Neural cell (in vitro differentiated cells): ENCODE results near the gene PTOV1. TPM values are rescaled to one million over a fixed set of nuclear protein-coding genes. Genes with fewer than 3 reads are reported as not detected.

Experiments used
- H2AFZ ChIP-seq: fragments of 200-600, 300-800 bp; sonication (generic), shearing (Covaris generic); 2 replicates; pipeline ENCODE4 v1.6.0; 2014; ENCODE audit warnings: low read depth, mild to moderate bottlenecking, antibody characterized with exemption, low read length, moderate library complexity
- H3F3A ChIP-seq: fragments of 200-600 bp; shearing (Covaris generic); 2 replicates; pipeline ENCODE4 v1.6.1; 2016; ENCODE audit warnings: mild to moderate bottlenecking, moderate library complexity, mixed read lengths, antibody characterized with exemption, low read length; ENCODE audit not compliant: insufficient read depth, poor library complexity, severe bottlenecking
- H3K27ac ChIP-seq: fragments of 200-600, 300-800 bp; sonication (generic), shearing (Covaris generic); 2 replicates; pipeline ENCODE4 v1.5.1; 2014; ENCODE audit warnings: mild to moderate bottlenecking, low read length, moderate library complexity
- H3K27me3 ChIP-seq: fragments of 300-800, 200-600 bp; sonication (generic), shearing (Covaris generic); 2 replicates; pipeline ENCODE4 v1.6.0; 2014; ENCODE audit warnings: mild to moderate bottlenecking, low read depth, low read length, moderate library complexity; ENCODE audit not compliant: insufficient read depth
- H3K36me3 ChIP-seq: fragments of 300-800, 200-600 bp; sonication (generic), shearing (Covaris generic); 2 replicates; pipeline ENCODE4 v1.5.1; 2014; ENCODE audit warnings: mild to moderate bottlenecking, antibody characterized with exemption, low read length, moderate library complexity; ENCODE audit not compliant: insufficient read depth
- H3K4me2 ChIP-seq: fragments of 300-800, 200-600 bp; sonication (generic), shearing (Covaris generic); 2 replicates; pipeline ENCODE4 v1.6.0; 2014; ENCODE audit warnings: mild to moderate bottlenecking, low read length
- H3K4me3 ChIP-seq: fragments of 300-800, 200-600 bp; sonication (generic), shearing (Covaris generic); 2 replicates; pipeline ENCODE4 v1.5.1; 2014; ENCODE audit warnings: mild to moderate bottlenecking, low read length, moderate library complexity
- H3K79me2 ChIP-seq: fragments of 200-600 bp; shearing (Covaris generic); replicated peaks from 2 replicates; pipeline ENCODE4 v1.6.0; 2014; ENCODE audit warnings: mild to moderate bottlenecking, low read length, moderate library complexity; ENCODE audit not compliant: insufficient read depth
- H3K9ac ChIP-seq: fragments of 300-800, 200-600 bp; sonication (generic), shearing (Covaris generic); 2 replicates; pipeline ENCODE4 v1.6.1; 2016; ENCODE audit warnings: mild to moderate bottlenecking, low read length, mixed read lengths
- H3K9me2 ChIP-seq: fragments of 200-600 bp; shearing (Covaris generic); 2 replicates; pipeline ENCODE4 v1.6.1; 2016; ENCODE audit warnings: mild to moderate bottlenecking, low read length, mixed read lengths; ENCODE audit not compliant: insufficient read depth
- H3K9me3 ChIP-seq: fragments of 200-600, 300-800 bp; sonication (generic), shearing (Covaris generic); 2 replicates; pipeline ENCODE4 v1.6.1; 2016; ENCODE audit warnings: mild to moderate bottlenecking, mixed run types, low read length, moderate library complexity, mixed read lengths
- H4K20me1 ChIP-seq: fragments of 200-600 bp; shearing (Covaris generic); 2 replicates; pipeline ENCODE4 v1.6.1; 2016; ENCODE audit warnings: mild to moderate bottlenecking, mixed run types; ENCODE audit not compliant: insufficient read depth
- EP300 ChIP-seq: fragments of 450-650 bp; conservative IDR thresholded peaks from 2 replicates; pipeline ENCODE4 v1.6.1; 2014; ENCODE audit warnings: antibody characterized with exemption, mild to moderate bottlenecking, moderate library complexity; ENCODE audit not compliant: poor library complexity, severe bottlenecking
- EZH2 ChIP-seq: fragments of 200-600, 300-800 bp; shearing (Covaris generic), sonication (generic); IDR thresholded peaks from 2 replicates; pipeline ENCODE4 v1.6.1; 2014; ENCODE audit warnings: antibody characterized with exemption, low read length, borderline replicate concordance, mild to moderate bottlenecking; ENCODE audit not compliant: insufficient read depth, poor library complexity, severe bottlenecking
- MXI1 ChIP-seq: fragments of 450-650 bp; conservative IDR thresholded peaks from 2 replicates; pipeline ENCODE4 v1.6.1; 2014; ENCODE audit warnings: antibody characterized with exemption, mild to moderate bottlenecking; ENCODE audit not compliant: poor library complexity, severe bottlenecking
- POLR2AphosphoS5 ChIP-seq: IDR thresholded peaks from 2 replicates; pipeline ENCODE4 v1.6.1; 2012
- RAD21 ChIP-seq: fragments of 450-650 bp; conservative IDR thresholded peaks from 2 replicates; pipeline ENCODE4 v1.6.1; 2014; ENCODE audit warnings: antibody characterized with exemption, mild to moderate bottlenecking, moderate library complexity
- SMC3 ChIP-seq: fragments of 450-650 bp; conservative IDR thresholded peaks from 2 replicates; pipeline ENCODE4 v1.6.1; 2014; ENCODE audit warnings: antibody characterized with exemption, mild to moderate bottlenecking, moderate library complexity; ENCODE audit not compliant: poor library complexity
- TAF1 ChIP-seq: IDR thresholded peaks from 2 replicates; pipeline ENCODE4 v1.6.1; 2012; ENCODE audit warnings: low read depth
- polyA plus RNA-seq: library from polyadenylated mRNA; depleted of rRNA; stranded (reverse); fragments of >200 nt; gene quantifications from 2 replicates; pipeline ENCODE4 v1.2.3, GENCODE V29; 2014
- small RNA-seq, 3 experiments: library from RNA; depleted of rRNA; stranded (forward); fragments of <200 nt; gene quantifications; one replicate each; pipeline ENCODE3, GENCODE V24; 2012
- TF ChIP-seq, protein P1 (sequence below): IDR thresholded peaks from 2 replicates; pipeline ENCODE4 v1.6.1; 2012; ENCODE audit warnings: borderline replicate concordance
- TF ChIP-seq, protein P2 (sequence below): fragments of 450-650 bp; IDR thresholded peaks from 2 replicates; pipeline ENCODE4 v1.5.1; 2014; ENCODE audit warnings: antibody characterized with exemption, mild to moderate bottlenecking, moderate library complexity; ENCODE audit not compliant: poor library complexity, severe bottlenecking

The PTOV1 gene
- polyA plus RNA-seq, 1 donor from 2014 or later, result 199 TPM

GRCh38 chr19:49910179-49910578, 59.2 kb downstream of the PTOV1 start:
- H3K36me3 ChIP-seq, result no peaks in the 10 kb centered on the region
- TF ChIP-seq RAD21 (no peak), EP300 (no peak), EZH2 (no peak), TAF1 (no peak), SMC3 (no peak), POLR2AphosphoS5 (no peak), MXI1 (no peak)
- TF ChIP-seq, protein P1, sequence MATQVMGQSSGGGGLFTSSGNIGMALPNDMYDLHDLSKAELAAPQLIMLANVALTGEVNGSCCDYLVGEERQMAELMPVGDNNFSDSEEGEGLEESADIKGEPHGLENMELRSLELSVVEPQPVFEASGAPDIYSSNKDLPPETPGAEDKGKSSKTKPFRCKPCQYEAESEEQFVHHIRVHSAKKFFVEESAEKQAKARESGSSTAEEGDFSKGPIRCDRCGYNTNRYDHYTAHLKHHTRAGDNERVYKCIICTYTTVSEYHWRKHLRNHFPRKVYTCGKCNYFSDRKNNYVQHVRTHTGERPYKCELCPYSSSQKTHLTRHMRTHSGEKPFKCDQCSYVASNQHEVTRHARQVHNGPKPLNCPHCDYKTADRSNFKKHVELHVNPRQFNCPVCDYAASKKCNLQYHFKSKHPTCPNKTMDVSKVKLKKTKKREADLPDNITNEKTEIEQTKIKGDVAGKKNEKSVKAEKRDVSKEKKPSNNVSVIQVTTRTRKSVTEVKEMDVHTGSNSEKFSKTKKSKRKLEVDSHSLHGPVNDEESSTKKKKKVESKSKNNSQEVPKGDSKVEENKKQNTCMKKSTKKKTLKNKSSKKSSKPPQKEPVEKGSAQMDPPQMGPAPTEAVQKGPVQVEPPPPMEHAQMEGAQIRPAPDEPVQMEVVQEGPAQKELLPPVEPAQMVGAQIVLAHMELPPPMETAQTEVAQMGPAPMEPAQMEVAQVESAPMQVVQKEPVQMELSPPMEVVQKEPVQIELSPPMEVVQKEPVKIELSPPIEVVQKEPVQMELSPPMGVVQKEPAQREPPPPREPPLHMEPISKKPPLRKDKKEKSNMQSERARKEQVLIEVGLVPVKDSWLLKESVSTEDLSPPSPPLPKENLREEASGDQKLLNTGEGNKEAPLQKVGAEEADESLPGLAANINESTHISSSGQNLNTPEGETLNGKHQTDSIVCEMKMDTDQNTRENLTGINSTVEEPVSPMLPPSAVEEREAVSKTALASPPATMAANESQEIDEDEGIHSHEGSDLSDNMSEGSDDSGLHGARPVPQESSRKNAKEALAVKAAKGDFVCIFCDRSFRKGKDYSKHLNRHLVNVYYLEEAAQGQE, result no peak
- TF ChIP-seq, protein P2, sequence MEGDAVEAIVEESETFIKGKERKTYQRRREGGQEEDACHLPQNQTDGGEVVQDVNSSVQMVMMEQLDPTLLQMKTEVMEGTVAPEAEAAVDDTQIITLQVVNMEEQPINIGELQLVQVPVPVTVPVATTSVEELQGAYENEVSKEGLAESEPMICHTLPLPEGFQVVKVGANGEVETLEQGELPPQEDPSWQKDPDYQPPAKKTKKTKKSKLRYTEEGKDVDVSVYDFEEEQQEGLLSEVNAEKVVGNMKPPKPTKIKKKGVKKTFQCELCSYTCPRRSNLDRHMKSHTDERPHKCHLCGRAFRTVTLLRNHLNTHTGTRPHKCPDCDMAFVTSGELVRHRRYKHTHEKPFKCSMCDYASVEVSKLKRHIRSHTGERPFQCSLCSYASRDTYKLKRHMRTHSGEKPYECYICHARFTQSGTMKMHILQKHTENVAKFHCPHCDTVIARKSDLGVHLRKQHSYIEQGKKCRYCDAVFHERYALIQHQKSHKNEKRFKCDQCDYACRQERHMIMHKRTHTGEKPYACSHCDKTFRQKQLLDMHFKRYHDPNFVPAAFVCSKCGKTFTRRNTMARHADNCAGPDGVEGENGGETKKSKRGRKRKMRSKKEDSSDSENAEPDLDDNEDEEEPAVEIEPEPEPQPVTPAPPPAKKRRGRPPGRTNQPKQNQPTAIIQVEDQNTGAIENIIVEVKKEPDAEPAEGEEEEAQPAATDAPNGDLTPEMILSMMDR, result no peak
- H3K27ac ChIP-seq, result no peak overlapping the region
- no peak overlapping the region for H3K9ac ChIP-seq
- no peaks in the 10 kb centered on the region for H3K9me2 ChIP-seq
- no peak overlapping the region for H3K4me3 ChIP-seq
- H2AFZ ChIP-seq, result no peak overlapping the region
- H3K9me3 ChIP-seq, result no peaks in the 10 kb centered on the region
- no peaks in the 10 kb centered on the region for H3F3A ChIP-seq
- no peaks in the 10 kb centered on the region for H3K27me3 ChIP-seq
- H3K4me2 ChIP-seq, result no peak overlapping the region
- no peaks in the 10 kb centered on the region for H4K20me1 ChIP-seq
- no peaks in the 10 kb centered on the region for H3K79me2 ChIP-seq

Small RNAs within 50 kb of the gene (small RNA-seq; reads per million reads assigned to genes)
- gene MIR4749, result 0 to 0.46 (median 0) reads per million in 3 experiments

Other genes with a start within 250 kb of the PTOV1 start
- 1.2 TPM in 1 of 2 replicates, not detected in the other for gene RRAS, start 211.0 kb upstream of the PTOV1 start, polyA plus RNA-seq
- 11.9 and 12.8 TPM in 2 replicates for gene SCAF1, start 208.9 kb upstream of the PTOV1 start, polyA plus RNA-seq
- 31.3 and 39.4 TPM in 2 replicates for gene IRF3, start 185.3 kb upstream of the PTOV1 start, polyA plus RNA-seq
- 1.1 TPM in 1 of 2 replicates, not detected in the other for gene BCL2L12, start 185.2 kb upstream of the PTOV1 start, polyA plus RNA-seq
- 610 and 682 TPM in 2 replicates for gene PRMT1, start 173.9 kb upstream of the PTOV1 start, polyA plus RNA-seq
- gene ADM5, start 161.6 kb upstream of the PTOV1 start, polyA plus RNA-seq, result 6.7 and 7.2 TPM in 2 replicates
- 204 and 240 TPM in 2 replicates for gene CPT1C, start 160.0 kb upstream of the PTOV1 start, polyA plus RNA-seq
- gene TSKS, start 87.9 kb upstream of the PTOV1 start, polyA plus RNA-seq, result not detected in 2 replicates
- 40.8 and 53.4 TPM in 2 replicates for gene AP2A1, start 84.2 kb upstream of the PTOV1 start, polyA plus RNA-seq
- gene FUZ, start 37.9 kb upstream of the PTOV1 start, polyA plus RNA-seq, result 32.9 and 35.4 TPM in 2 replicates
- gene MED25, start 32.9 kb upstream of the PTOV1 start, polyA plus RNA-seq, result 18.9 and 22.0 TPM in 2 replicates
- 43.1 and 43.6 TPM in 2 replicates for gene PNKP, start 16.4 kb downstream of the PTOV1 start, polyA plus RNA-seq
- 4.8 and 7.4 TPM in 2 replicates for gene AKT1S1, start 26.2 kb downstream of the PTOV1 start, polyA plus RNA-seq
- gene TBC1D17, start 26.5 kb downstream of the PTOV1 start, polyA plus RNA-seq, result 13.1 and 13.2 TPM in 2 replicates
- not detected in 2 replicates for gene IL4I1, start 45.7 kb downstream of the PTOV1 start, polyA plus RNA-seq
- 16.1 and 18.9 TPM in 2 replicates for gene ATF5, start 78.0 kb downstream of the PTOV1 start, polyA plus RNA-seq
- 24.9 and 32.2 TPM in 2 replicates for gene NUP62, start 78.3 kb downstream of the PTOV1 start, polyA plus RNA-seq
- gene SIGLEC11, start 110.0 kb downstream of the PTOV1 start, polyA plus RNA-seq, result not detected in 2 replicates
- gene VRK3, start 174.2 kb downstream of the PTOV1 start, polyA plus RNA-seq, result 35.3 and 47.3 TPM in 2 replicates
- gene ZNF473, start 174.8 kb downstream of the PTOV1 start, polyA plus RNA-seq, result 8.4 and 11.7 TPM in 2 replicates